Stimulated activated naive CD4-positive, alpha-beta T cell (primary cell): ENCODE measurements around the gene LYG2.
"Not testable (repeated sequence)": the region's sequence is repeated elsewhere in the genome, so short reads cannot be mapped to it uniquely, and the experiment has no call there.

Experiments used
- DNase-seq, 6 experiments: peaks; one replicate each; lab custom pipeline; 2025; lab: John Stamatoyannopoulos, UW

Gene LYG2

GRCh38 chr2:99201959-99202678 lies 53.3 kb downstream of the LYG2 start:
- no peak for DNase-seq

GRCh38 chr2:99200076-99200800 lies 55.2 kb downstream of the LYG2 start:
- DNase-seq, result no peak

- no peak for DNase-seq
Observed at GRCh38 chr2:99198103-99198841, 57.2 kb downstream of the LYG2 start.

- not testable (repeated sequence) for DNase-seq
Observed at GRCh38 chr2:99192364-99192763, 63.1 kb downstream of the LYG2 start.
